HG02759 (cell line): ENCODE results near the gene CFAP45.

ENCODE experiments used
- ATAC-seq: cut with Tn5 transposase; IDR thresholded peaks from one replicate; pipeline ENCODE4 v1.9.1; 2021; ENCODE audit warnings: mild to moderate bottlenecking, moderate library complexity; ENCODE audit not compliant: unreplicated experiment

CFAP45 gene

GRCh38 chr1:159882527-159882862 lies 17.5 kb downstream of the CFAP45 start:
- ATAC-seq, result no peak

- ATAC-seq, result no peak
Observed at GRCh38 chr1:159881622-159882526, 18.1 kb downstream of the CFAP45 start.

GRCh38 chr1:159880430-159880829 lies 19.5 kb downstream of the CFAP45 start:
- no peak for ATAC-seq

- ATAC-seq, result no peak
Observed at GRCh38 chr1:159879977-159880376, 20.0 kb downstream of the CFAP45 start.

- no peak for ATAC-seq
Observed at GRCh38 chr1:159879136-159879535, 20.8 kb downstream of the CFAP45 start.

- ATAC-seq, result no peak
Observed at GRCh38 chr1:159877695-159878444, 22.1 kb downstream of the CFAP45 start.

- ATAC-seq, result no peak
Observed at GRCh38 chr1:159873530-159874143, 26.3 kb downstream of the CFAP45 start.

- ATAC-seq, result no peak
Observed at GRCh38 chr1:159872891-159873290, 27.1 kb downstream of the CFAP45 start.

GRCh38 chr1:159870704-159871103 lies 29.3 kb downstream of the CFAP45 start:
- no peak for ATAC-seq

GRCh38 chr1:159869607-159870006 lies 30.4 kb downstream of the CFAP45 start:
- no peak for ATAC-seq

- ATAC-seq, result peak; percentile 50
Observed at GRCh38 chr1:159869173-159869572, 30.8 kb downstream of the CFAP45 start.

GRCh38 chr1:159868766-159869165 lies 31.2 kb downstream of the CFAP45 start:
- ATAC-seq, result no peak

GRCh38 chr1:159867664-159868026 lies 32.3 kb downstream of the CFAP45 start:
- no peak for ATAC-seq

GRCh38 chr1:159866905-159867663 lies 32.9 kb downstream of the CFAP45 start:
- ATAC-seq, result no peak

GRCh38 chr1:159866066-159866465 lies 33.9 kb downstream of the CFAP45 start:
- no peak for ATAC-seq

GRCh38 chr1:159864262-159864661 lies 35.7 kb downstream of the CFAP45 start:
- ATAC-seq, result no peak

- ATAC-seq, result no peak
Observed at GRCh38 chr1:159862557-159862956, 37.4 kb downstream of the CFAP45 start, which contains the start of gene VSIG8. VSIG8 (minus strand) TSS chr1:159862657; CDS start chr1:159862521, 136 bp downstream.

GRCh38 chr1:159862031-159862430 lies 37.9 kb downstream of the CFAP45 start:
- no peak for ATAC-seq

GRCh38 chr1:159861218-159861617 lies 38.7 kb downstream of the CFAP45 start:
- ATAC-seq, result no peak

GRCh38 chr1:159860456-159860855 lies 39.5 kb downstream of the CFAP45 start:
- no peak for ATAC-seq

- ATAC-seq, result no peak
Observed at GRCh38 chr1:159859767-159860322, 40.1 kb downstream of the CFAP45 start.
